SK-N-MC (cell line): ENCODE data around the gene PAFAH1B2.

ENCODE experiments used
- EZH2 ChIP-seq: fragments of 200-600 bp; sonication (generic); IDR thresholded peaks from one replicate; pipeline ENCODE4 v1.6.1; 2017; ENCODE audit warnings: antibody characterized with exemption
- POLR2AphosphoS5 ChIP-seq: IDR thresholded peaks from 2 replicates; pipeline ENCODE4 v1.6.1; 2012; ENCODE audit warnings: mild to moderate bottlenecking, low read depth, low read length, borderline replicate concordance

DNA sequence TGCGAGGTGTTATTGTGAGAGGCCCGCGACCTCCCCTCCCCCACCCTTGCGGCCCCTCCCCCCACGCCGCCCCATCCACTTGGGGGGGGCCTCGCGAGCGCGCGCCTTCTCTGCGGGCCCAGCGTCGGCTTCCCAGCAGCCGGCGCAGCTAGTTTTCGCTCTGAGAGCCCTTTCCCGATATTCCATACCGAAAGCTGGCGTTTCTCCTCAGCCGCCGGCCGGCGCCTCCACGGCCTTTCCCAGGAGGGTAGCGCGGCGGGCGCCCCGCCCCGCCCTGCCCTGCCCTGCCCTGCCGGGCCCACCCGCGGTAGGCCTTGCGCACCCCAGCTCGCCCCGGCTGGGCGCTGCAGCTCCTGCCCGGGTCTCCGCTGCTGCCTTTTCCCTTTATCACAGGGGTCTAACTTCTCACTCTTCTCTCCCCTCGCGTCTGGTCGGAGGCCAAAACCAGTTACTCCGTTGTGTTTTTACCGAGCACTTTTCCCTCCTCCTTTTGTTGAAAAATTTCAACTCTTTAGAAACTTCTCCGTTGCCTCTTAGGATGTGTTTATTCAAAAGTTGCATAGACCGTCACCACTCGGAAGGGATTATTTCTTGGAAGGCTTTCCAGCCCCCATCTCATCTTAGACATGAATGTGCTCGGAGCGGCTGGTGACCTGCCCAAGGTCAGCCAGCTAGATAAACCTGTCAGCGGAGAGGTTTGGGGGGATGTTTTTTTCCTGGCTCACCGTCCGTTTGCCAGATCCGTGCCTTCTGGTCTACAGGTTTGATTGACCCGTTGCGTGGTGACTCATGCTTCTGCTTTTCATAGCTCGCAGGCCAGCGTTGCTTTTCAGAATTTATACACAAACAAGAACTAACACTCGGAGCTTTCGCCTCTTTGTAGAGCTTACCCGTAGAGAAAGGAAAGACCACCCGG, 648 bp downstream of the PAFAH1B2 start:
- TF ChIP-seq POLR2AphosphoS5 (no peak), EZH2 (no peak)
